Measurements from ENCODE around the gene CFAP68. TPM values are rescaled to one million over a fixed set of nuclear protein-coding genes. Genes with fewer than 3 reads are reported as not detected.

The CFAP68 gene
- total and polyA plus RNA-seq, 2 of the 13 experiments (the other 11 are each of a cell fraction or from before 2014, with no cell fraction given) = 22.2 to 25.6 TPM

DNA sequence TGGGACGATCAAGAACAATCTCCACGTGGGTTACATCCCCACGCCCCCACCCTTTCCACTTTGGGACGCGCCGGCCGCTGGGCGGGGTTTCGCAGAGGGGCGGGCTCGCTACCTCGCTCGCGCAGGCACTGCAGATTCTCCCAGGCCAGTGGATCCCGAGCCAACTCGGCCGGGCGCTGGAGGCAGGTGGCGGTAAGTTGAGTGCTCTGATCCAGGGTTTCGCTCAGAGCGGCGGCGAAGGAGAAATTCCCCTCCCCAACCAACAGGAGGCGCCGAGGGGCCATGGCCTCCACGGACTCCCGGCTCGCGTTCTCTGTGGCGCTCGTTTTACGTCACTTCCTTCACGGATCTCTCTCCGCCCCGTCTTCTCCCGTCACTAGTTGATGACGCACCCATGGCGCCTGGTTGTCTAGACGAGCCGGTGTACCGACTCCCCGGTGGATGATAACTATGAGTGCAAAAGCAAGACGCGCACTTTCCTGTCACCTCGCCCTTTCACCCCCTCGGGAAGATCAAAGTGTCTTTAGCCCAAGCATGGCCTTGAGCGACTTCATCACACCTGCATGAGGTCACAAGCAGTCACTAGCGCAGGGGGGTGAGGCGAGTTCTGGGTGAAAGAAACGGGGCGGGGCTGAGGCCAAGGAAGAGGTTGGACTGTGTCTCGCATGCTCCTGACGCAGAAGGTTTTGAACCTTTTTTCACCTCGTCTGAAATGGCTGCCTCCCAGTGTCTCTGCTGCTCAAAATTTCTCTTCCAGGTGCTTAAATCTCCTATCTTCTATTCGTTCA is at the start of gene CFAP68, which contains the start of gene FDXACB1 (continued):
- TF ChIP-seq PAXIP1 (CRISPR knock-in tag; conservative IDR thresholded peaks at IDR 0.05) (peak; percentile 71), NR2F6 (IDR thresholded peaks at IDR 0.05) (peak; percentile 67), NR2F6 (CRISPR knock-in tag; IDR thresholded peaks at IDR 0.05) (peak; percentile 50; the same call in 1 of the 2 replicates), ZMAT5 (CRISPR knock-in tag; IDR thresholded peaks at IDR 0.05; ENCODE audit: borderline replicate concordance, low read depth) (no peak), THRA (CRISPR knock-in tag; IDR thresholded peaks at IDR 0.05; ENCODE audit: borderline replicate concordance) (no peak; the same call in 1 of the 2 replicates), KLF9 (CRISPR knock-in tag; IDR thresholded peaks at IDR 0.05; ENCODE audit: low read depth) (no peak), ZEB1 (IDR thresholded peaks at IDR 0.05; ENCODE audit: insufficient replicate concordance, low read depth) (peak; percentile 54), RBM39 (IDR thresholded peaks at IDR 0.05; ENCODE audit: low read depth, low read length, poor library complexity, severe bottlenecking) (peak; percentile 69), GATAD2A (CRISPR knock-in tag; IDR thresholded peaks at IDR 0.05) (peak; percentile 53; the same call in 1 of the 2 replicates), CHCHD3 (CRISPR knock-in tag; IDR thresholded peaks at IDR 0.05) (no peak), ZNF251 (CRISPR knock-in tag; IDR thresholded peaks at IDR 0.05) (no peak), ZNF331 (CRISPR knock-in tag; IDR thresholded peaks at IDR 0.05) (peak; percentile 42; the same call in 1 of the 2 replicates), PAF1 (CRISPR knock-in tag; IDR thresholded peaks at IDR 0.05) (no peak), PHF8 (CRISPR knock-in tag; IDR thresholded peaks at IDR 0.05) (peak; percentile 76), CC2D1A (CRISPR knock-in tag; IDR thresholded peaks at IDR 0.05) (no peak), GABPB1 (CRISPR knock-in tag; IDR thresholded peaks at IDR 0.05) (peak; percentile 99), DMAP1 (CRISPR knock-in tag; IDR thresholded peaks at IDR 0.05) (peak; percentile 95), NR2C2 (CRISPR knock-in tag; IDR thresholded peaks at IDR 0.05; ENCODE audit: borderline replicate concordance) (peak; percentile 88)
- TF ChIP-seq, protein P1, sequence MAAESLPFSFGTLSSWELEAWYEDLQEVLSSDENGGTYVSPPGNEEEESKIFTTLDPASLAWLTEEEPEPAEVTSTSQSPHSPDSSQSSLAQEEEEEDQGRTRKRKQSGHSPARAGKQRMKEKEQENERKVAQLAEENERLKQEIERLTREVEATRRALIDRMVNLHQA (CRISPR knock-in tag; IDR thresholded peaks at IDR 0.05) = no peak
- TF ChIP-seq, protein P2, sequence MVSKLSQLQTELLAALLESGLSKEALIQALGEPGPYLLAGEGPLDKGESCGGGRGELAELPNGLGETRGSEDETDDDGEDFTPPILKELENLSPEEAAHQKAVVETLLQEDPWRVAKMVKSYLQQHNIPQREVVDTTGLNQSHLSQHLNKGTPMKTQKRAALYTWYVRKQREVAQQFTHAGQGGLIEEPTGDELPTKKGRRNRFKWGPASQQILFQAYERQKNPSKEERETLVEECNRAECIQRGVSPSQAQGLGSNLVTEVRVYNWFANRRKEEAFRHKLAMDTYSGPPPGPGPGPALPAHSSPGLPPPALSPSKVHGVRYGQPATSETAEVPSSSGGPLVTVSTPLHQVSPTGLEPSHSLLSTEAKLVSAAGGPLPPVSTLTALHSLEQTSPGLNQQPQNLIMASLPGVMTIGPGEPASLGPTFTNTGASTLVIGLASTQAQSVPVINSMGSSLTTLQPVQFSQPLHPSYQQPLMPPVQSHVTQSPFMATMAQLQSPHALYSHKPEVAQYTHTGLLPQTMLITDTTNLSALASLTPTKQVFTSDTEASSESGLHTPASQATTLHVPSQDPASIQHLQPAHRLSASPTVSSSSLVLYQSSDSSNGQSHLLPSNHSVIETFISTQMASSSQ (IDR thresholded peaks at IDR 0.05; ENCODE audit: low read depth) = no peak
- TF ChIP-seq, protein P2 (CRISPR knock-in tag; IDR thresholded peaks at IDR 0.05; ENCODE audit: borderline replicate concordance) = peak; percentile 54; the same call in 1 of the 2 replicates
